ENCODE data around the gene SLIT3.

DNA sequence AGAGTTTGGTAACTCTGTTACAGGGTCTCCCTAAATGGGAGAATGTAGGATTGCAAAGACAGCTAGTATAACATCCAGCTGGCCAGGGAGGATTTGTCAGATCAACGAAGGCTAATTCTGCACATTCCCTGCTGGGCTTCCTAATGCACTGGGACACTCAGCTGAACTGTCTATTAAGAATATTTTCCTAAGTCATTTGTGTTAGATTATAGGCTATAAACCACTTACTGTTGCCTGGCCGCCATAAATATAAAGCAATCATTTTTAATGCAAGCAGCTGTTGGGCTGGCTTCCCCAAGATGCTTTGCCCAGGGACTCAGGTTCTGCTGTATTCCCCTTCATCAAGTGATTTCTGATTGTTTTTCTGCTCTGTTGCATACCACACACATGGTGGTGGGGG, 35.3 kb upstream of the SLIT3 start:
- TF ChIP-seq CTCF (conservative IDR thresholded peaks at IDR 0.05; ENCODE audit: low read length) (no peak), EZH2phosphoT487 (IDR thresholded peaks at IDR 0.05; ENCODE audit: borderline replicate concordance) (no peak)

Measured in Loucy (cell line).